GM19035 (cell line): ENCODE results near the gene SIL1.

Source experiments
- ATAC-seq: cut with Tn5 transposase; IDR thresholded peaks from one replicate; pipeline ENCODE4 v1.9.1; 2021; ENCODE audit not compliant: unreplicated experiment

SIL1 gene

DNA sequence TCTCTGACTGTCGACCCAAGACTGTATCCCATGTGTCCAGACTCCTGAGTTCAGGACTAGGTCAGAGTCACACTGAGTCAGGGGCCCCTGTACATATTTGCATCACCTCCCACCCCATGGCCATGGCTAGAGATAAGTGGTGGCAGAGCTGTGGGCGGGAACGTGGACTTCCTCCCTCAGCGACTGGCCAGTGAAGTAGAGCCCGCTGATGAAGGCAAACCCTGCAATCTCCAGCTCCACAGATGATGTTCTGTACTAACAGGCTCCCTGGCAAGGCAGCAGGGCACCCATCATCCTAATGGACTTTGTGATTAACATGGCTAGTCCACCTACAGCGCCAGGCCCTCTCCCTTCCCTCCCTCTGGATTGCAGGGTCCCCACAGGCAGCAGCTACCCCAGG is 212.5 kb downstream of the SIL1 start:
- ATAC-seq, result no peak

DNA sequence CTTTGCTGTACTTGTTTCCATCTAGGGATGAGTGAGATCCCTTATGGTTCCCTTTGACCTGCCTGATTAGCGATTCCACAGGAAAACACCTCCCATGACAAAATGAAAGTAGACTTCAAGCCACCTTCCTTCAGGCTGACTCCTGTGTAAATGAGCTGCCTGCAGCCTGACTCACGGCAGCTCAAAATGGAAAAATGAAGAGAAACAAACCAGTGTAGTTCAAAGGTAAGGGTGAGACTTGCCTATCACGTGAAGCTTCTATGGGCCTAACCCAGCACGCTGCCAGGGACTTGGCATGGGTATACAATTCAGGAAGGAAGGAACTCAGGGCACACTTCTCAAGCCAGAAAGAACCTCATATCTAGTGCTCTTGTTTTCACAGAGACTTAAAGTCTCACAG is 212.9 kb downstream of the SIL1 start:
- ATAC-seq, result no peak

DNA sequence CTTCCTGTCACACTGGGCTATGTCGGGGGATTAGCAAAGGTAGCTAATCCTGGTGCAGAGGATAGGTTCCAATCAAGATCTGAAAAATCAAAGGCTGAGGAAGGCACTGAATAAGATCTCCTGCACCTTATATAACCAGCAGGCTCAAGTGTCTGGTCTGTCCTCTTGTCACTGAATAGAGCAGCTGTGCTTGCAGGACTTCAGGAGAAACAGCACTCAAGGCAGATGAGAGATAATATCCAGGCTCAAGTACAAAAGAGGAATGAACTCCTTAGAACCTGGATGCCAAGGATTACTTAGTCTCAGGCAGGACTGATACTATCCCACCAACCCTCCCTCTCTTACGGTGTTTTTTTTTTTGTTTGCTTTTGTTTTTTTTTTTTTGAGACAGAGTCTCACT is 214.2 kb downstream of the SIL1 start:
- ATAC-seq, result no peak

DNA sequence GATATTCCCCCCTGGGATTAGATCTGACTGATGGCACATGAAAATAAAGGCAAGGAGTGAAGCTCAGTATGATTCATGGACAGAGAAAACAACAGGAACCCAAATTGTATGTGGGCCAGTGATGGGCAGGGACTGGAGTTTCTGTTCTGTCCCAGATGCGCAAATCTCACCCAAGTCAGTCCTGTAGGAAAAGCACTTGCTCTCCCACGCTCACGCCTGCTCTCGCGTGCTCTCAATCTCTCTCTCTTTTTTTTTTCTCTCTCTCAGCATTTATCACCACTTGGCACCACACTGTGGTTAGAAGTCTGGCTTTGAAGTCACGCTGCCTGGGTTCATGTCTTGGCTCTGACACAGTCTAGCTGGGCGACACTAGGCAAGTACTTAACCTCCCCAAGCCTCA is 216.6 kb downstream of the SIL1 start:
- no peak for ATAC-seq

GRCh38 chr5:138981131-138981530 is 217.0 kb downstream of the SIL1 start:
- no peak for ATAC-seq

DNA sequence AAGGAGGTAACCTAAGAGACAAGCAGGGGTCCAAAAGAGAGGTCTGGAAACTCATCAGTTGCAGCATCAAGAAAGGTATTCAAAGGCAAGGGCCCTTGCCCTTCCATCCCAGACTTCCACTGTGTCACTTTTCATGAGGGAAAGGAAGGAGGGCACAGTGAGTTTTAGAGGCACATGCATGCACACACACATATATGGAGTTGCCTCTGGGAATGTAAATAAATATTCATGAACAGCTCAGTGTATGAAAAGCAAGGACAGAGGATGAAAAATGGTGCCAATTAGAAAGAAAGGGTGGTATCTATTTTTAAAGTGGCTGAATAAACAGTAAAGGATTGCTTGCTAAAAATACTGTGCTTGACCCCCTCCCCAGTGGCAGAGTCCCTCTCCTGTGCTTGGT is 217.7 kb downstream of the SIL1 start:
- no peak for ATAC-seq

DNA sequence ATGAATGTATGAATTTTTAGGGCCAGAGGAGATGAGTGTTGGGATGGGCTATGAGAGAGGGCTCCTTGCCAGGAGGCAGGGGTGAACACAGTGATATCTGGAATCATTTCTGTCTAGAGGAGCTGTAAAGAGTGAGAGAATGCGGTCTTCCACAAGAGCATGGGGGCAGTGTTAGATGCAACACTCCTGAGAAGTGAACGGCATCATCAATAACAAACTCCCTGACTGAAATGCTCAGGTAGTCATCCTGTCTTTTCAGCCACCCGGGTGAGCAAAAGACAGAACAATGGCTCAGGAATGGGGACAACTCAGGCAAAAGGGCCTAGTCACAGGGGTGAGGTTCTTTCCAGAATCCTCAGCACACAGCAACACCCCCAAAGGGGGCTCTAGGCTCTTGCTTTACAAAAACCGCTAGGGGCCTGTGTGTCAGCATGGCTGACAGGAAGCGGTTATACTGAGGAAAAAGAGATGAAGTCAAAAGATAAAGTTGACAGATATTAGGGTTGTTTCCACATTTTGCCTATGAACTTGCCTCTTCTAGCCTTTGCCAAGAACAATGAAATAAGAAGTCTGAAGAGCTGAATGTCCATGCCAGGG is 218.4 kb downstream of the SIL1 start:
- ATAC-seq, result no peak

GRCh38 chr5:138978581-138978980 is 219.6 kb downstream of the SIL1 start:
- no peak for ATAC-seq

- no peak for ATAC-seq
These were observed 220.1 kb downstream of the SIL1 start for GRCh38 chr5:138978080-138978479.

DNA sequence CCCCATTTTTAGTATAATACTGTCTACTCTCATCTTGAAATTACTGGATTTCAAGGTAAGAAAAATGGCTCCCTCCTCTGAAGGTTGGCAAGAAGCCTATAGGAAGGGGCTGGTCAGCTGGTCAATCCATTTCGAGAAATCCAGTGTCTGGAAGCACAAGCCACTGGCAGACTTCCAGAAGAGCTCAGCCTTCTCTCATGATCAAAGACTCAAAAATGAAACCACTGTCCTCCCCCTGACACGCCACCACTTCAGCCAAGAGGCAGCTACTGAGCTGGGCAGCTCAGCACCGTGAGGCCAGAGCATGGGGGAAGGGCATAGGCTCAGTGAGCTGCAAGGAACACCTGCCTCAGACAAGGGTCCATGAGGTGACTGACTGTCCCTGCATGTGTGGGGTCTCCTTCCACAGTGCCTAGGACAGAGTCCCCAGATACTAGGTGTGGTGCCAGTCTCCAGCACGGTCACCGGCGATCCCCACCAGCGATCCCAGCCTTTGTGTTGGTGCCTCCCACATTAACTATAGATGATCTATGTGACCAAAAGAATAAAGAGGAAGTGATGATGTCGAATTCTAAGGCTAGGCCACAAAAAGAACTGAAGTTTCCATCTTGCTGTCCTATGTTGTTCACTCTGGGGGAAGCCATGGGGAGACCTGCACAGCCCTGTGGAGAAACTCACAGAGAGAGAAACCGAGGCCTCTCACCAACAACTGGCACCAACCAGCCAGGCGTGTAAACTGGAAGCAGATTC is 222.9 kb downstream of the SIL1 start:
- ATAC-seq, result no peak

DNA sequence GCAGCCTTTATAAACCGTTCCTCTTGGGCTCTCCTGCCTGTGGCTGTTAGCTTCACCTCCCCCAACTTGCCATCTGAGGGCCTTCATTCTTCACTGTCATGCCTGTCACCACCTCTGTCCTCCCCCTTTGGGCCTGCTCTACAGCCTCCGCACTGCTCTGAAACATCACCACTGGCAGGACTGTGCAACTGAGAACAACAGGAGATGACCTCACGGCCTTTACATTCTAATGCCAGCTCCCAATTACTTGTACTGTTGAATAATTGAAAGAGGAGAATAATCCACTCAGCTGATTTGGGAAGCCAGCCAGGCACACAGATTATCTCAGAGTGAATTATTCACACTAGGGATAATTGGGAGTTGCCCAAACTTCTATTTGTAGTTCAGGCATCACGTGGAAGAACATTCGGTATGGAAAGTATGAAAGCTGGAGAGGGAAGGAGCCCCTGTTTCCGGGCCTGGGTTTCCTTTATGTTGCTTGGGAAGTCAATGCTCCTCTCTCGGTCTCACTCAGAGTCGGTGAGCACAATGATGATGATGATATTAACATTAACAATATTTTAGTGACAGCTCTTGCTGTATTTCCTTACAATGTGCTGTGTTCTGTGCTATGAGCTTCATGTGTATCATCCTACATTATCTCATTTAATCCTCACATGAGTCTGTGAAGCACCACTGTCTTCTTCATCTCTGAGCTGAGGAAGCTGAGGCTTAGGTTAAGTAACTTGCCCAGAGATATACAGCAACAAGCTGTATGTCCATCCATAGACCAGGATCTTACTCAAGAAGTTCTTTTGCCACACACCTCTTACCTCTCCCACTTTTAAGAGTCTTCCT is 223.7 kb downstream of the SIL1 start:
- no peak for ATAC-seq

GRCh38 chr5:138972836-138973235 is 225.3 kb downstream of the SIL1 start:
- no peak for ATAC-seq

DNA sequence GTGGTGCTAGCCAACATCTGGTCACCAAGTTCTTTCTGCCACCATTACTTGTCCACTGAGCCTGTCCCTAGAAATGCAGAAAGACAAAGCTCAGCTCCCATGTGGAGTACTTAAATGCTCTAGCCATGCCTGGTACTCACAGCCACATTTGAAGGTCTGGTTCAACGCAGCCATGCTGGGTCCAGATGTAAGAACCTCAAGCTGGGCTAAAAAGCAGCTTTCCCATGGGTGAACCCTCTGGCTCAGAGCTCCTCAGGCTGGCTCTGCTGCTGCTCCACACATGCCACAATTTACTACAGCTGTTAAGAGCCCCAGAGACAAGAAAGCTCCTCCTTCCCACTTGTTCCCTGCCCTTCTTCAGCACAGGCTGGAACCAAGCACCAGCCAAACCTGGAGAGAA is 225.9 kb downstream of the SIL1 start:
- ATAC-seq, result no peak

- no peak for ATAC-seq
These were observed 228.7 kb downstream of the SIL1 start for GRCh38 chr5:138969323-138970002.

DNA sequence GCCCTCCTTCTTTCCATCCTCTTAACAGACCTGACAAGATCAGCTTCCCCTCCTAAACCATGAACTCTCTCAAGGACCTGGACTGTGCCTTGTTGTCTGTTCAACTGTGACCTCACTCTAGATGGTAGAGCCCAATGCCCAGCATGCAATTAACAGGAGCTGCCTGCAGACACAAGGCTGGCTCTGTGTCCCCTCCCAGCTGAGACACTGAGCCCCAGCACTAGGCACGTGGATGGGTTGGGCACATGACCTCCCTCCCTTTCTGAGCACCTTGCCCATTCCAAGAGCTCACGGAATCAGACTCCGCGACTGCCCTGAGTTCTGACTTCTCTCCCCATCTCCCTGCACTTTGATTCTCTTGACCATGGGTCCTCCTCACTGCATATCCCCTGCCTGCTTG is 229.6 kb downstream of the SIL1 start:
- no peak for ATAC-seq

DNA sequence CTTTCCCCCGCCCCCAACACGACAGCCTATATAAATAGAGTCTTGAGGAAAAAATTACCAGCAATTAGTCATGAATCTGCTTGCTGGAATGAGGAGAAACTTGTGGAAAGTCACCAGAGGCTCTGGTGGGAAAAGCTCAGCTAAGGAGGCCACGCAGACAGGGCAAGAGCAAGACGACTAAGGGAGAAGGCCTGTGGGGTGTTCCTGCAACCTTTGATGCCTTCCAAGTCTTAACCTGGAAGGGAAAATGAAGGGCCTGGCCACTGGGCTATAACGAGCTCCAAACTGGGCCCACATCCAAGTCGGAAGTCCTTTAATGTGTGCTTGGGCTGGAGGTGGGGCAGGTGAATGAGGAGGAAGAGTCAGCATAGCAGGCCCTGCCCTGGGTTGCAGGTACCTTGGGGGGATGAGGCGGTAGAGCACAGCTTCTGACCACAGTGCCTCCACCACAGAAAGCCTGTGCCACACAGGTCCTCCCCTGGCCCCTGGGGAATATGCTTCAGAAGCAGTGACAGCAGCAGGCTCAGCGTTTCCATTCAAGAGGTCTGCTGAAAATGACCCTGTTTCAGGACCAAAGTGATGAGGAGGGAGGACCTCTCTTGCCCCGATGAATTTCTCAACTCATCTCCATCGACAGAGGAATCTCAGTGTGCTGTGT is 230.2 kb downstream of the SIL1 start:
- no peak for ATAC-seq

DNA sequence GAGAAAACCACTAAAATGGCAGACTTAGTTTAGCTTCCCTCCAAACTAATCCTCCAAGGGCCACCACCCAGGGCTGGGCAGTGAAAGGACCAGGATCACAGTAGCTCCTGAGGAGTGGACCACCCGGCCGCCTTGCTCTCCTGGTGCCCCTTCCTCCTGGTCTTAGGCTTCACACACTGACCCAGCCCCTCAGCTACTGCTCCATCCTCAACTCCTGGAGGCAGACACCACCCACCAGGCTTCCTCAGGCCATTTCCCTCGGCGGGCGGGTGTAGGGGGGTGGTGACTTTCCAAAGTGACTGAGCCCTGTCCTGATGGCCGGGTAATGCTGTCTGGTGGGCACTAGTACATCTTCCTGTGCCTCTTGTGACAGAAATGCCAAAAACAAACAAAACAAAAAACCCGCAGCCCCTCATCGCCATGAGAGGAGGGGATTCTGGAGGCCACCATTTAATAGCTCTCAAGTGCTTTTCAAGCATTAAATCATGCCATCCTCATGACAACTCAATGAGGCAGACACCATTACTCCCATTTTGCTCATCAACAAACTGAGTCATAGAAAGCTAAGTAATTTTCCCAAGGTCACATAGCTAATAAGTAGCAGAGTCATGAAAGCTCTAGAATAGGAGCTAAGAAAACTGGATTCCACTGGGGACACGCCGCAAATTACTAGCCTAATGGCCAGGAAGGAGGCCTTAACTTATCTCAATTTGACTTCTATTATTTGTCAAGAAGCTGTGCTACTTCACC is 231.8 kb downstream of the SIL1 start:
- no peak for ATAC-seq

- ATAC-seq, result no peak
These were observed 232.5 kb downstream of the SIL1 start for GRCh38 chr5:138965626-138966025.

GRCh38 chr5:138964647-138965201 is 233.4 kb downstream of the SIL1 start:
- ATAC-seq, result no peak
